Spleen (tissue), 11 donors: ENCODE data around the gene SMAD7. TPM values are rescaled to one million over a fixed set of nuclear protein-coding genes. Genes with fewer than 3 reads are reported as not detected.

Experiments used
- DNase-seq: peaks from one replicate; pipeline ENCODE4 v3.0.0-alpha.2; 2020
- H3K27ac ChIP-seq, 8 donors: fragments of 200-600 bp; sonication (generic) in 7 of 8; 1 replicate in 4 of 8; 2 replicates in 4 of 8; pipeline versions ENCODE4 v1.5.0 to v1.8.0; 2016 to 2021; ENCODE audit warnings: inconsistent platforms in 4 of 8, mild to moderate bottlenecking in 4 of 8, moderate library complexity in 1 of 8
- H3K27me3 ChIP-seq, 7 donors: fragments of 200-600 bp; sonication (generic) in 6 of 7; replicated peaks in 1 of 7; 1 replicate in 4 of 7; 2 replicates in 3 of 7; pipeline versions ENCODE4 v1.5.0 to v1.8.0; 2016 to 2021; ENCODE audit warnings: inconsistent platforms in 3 of 7, mild to moderate bottlenecking in 1 of 7
- H3K36me3 ChIP-seq, 6 donors: fragments of 200-600 bp; sonication (generic) in 5 of 6; 1 replicate in 4 of 6; 2 replicates in 2 of 6; pipeline versions ENCODE4 v1.5.0 to v1.8.0; 2016 to 2021; ENCODE audit warnings: inconsistent platforms in 2 of 6
- H3K4me1 ChIP-seq, 6 donors: fragments of 200-600 bp; sonication (generic) in 5 of 6; 1 replicate in 3 of 6; 2 replicates in 3 of 6; pipeline versions ENCODE4 v1.5.0 to v1.8.0; 2016 to 2021; ENCODE audit warnings: inconsistent platforms in 3 of 6
- H3K4me3 ChIP-seq, 8 donors: fragments of 200-600 bp; sonication (generic) in 7 of 8; 1 replicate in 4 of 8; 2 replicates in 4 of 8; pipeline versions ENCODE4 v1.5.0 to v1.8.0; 2016 to 2021; ENCODE audit warnings: inconsistent platforms in 4 of 8, mild to moderate bottlenecking in 4 of 8, moderate library complexity in 2 of 8
- H3K9me3 ChIP-seq, 8 donors: fragments of 200-600 bp; sonication (generic) in 7 of 8; 1 replicate in 4 of 8; 2 replicates in 4 of 8; pipeline versions ENCODE4 v1.5.0 to v1.8.0; 2016 to 2021; ENCODE audit warnings: inconsistent platforms in 4 of 8
- CTCF ChIP-seq, 11 experiments: fragments of 200-600 bp in 7 of 11; fragments of 450-650 bp in 4 of 11; sonication (generic) in 4 of 11; IDR thresholded peaks in 8 of 11; conservative IDR thresholded peaks in 3 of 11; 1 replicate in 7 of 11; 2 replicates in 4 of 11; pipeline versions ENCODE4 v1.4.0 to v1.8.0; 2016 to 2021; ENCODE audit warnings: antibody characterized with exemption in 11 of 11, inconsistent platforms in 4 of 11, mild to moderate bottlenecking in 1 of 11
- POLR2A ChIP-seq, 3 donors: fragments of 450-650 bp; IDR thresholded peaks; one replicate each; pipeline ENCODE4 v1.5.1; 2017; ENCODE audit warnings: antibody characterized with exemption in 3 of 3, mild to moderate bottlenecking in 1 of 3
- POLR2AphosphoS5 ChIP-seq, 3 donors: sonication (generic); formaldehyde crosslinking; IDR thresholded peaks; one replicate each; pipeline ENCODE4 v1.5.1; 2017; ENCODE audit warnings: antibody characterized with exemption in 3 of 3
- WGBS, 5 donors: extraction: QIAGEN DNeasy Blood & Tissue Kit in 3 of 5; methylation state at CpG; one replicate each; pipeline versions ENCODE4 v1.1.5 to v1.1.7; 2013 to 2018; 5-methylcytosine and 5-hydroxymethylcytosine counted together
- intact Hi-C: fragments of 100-400 bp; cut with DNase I; formaldehyde crosslinking; loops from one replicate; pipeline ENCODE4 v1.15.0; 2023; ENCODE audit warnings: low total_unique reads
- polyA plus RNA-seq, 3 donors: library from polyadenylated mRNA; stranded (reverse); fragments of 200-250 nt; gene quantifications; one replicate each; pipeline ENCODE4 v1.2.1, GENCODE V29; 2013
- total RNA-seq, 7 donors: library from RNA; depleted of rRNA in 3 of 7; stranded (reverse); fragments of >200 nt in 3 of 7; fragmentation: NEBNext Ultra II Directional in 4 of 7; extraction: Animal tissue kit (Norgen Biotek cat#: 25700) in 4 of 7; gene quantifications; one replicate each; pipeline versions ENCODE4 v1.1.0 to v1.2.1, GENCODE V29; 2016 to 2021
- donor health status: healthy with polysubstance abuse.
- donor health status: DM: no; HTN: no; CAD: no; lungs with moderate emphysema.
- donor health status: DM: no; HTN: no; CAD: no.
- donor health status: Bipolar disorder and iron deficiency.
- donor health status: healthy.
- donor health status: DM: no; HTN: no; CAD: no.
- donor health status: DM: yes; HTN: yes; CAD: no.

The SMAD7 gene
- total and polyA plus RNA-seq, 10 donors: 2.5 to 21.2 (median 15.2) TPM

- no peaks in the 10 kb centered on the region for H3K36me3 ChIP-seq
- H3K27me3 ChIP-seq: peaks cover 0 to 4% (median 0%) of the 10 kb centered on the region in 7 donors
- no peak overlapping the region for H3K27ac ChIP-seq
- no peak for TF ChIP-seq CTCF (IDR thresholded peaks at IDR 0.05 in 8 of 11, conservative IDR thresholded peaks at IDR 0.05 in 3 of 11)
- TF ChIP-seq POLR2AphosphoS5 (IDR thresholded peaks at IDR 0.05): no peak
- TF ChIP-seq POLR2A (IDR thresholded peaks at IDR 0.05): no peak
- peaks cover 0 to 18% (median 10%) of the 10 kb centered on the region in 8 donors for H3K9me3 ChIP-seq
- WGBS, 5 donors: 82 to 95% (median 90%) methylated on average over 1 of the region's 1 CpG
- intact Hi-C loops: no loop called here
- DNase-seq: no peak
- peaks cover 0 to 47% (median 18%) of the 10 kb centered on the region in 6 donors for H3K4me1 ChIP-seq
- H3K4me3 ChIP-seq: no peak overlapping the region
These were observed 50.3 kb downstream of the SMAD7 start for GRCh38 chr18:48900469-48900868.

- Histone ChIP-seq H3K27ac (no peak overlapping the region), H3K36me3 (no peaks in the 10 kb centered on the region), H3K9me3 (peaks cover 0 to 11% (median 6%) of the 10 kb centered on the region in 8 donors), H3K4me1 (peaks cover 0 to 47% (median 18%) of the 10 kb centered on the region in 6 donors), H3K27me3 (peaks cover 0 to 4% (median 0%) of the 10 kb centered on the region in 7 donors), H3K4me3 (no peak overlapping the region)
- no peak for DNase-seq
- WGBS, 5 donors: 70 to 87% (median 84%) methylated on average over 4 of the region's 4 CpGs
- TF ChIP-seq CTCF (IDR thresholded peaks at IDR 0.05 in 8 of 11, conservative IDR thresholded peaks at IDR 0.05 in 3 of 11): no peak
- intact Hi-C loops: no loop called here
These were observed 51.1 kb downstream of the SMAD7 start for GRCh38 chr18:48899558-48900174.

GRCh38 chr18:48898521-48898920 is 52.2 kb downstream of the SMAD7 start:
- 83 to 93% (median 89%) methylated on average over 4 of the region's 4 CpGs for WGBS, 5 donors
- H3K36me3 ChIP-seq: no peaks in the 10 kb centered on the region
- no peak for DNase-seq
- no peak overlapping the region for H3K27ac ChIP-seq
- peaks cover 0 to 4% (median 0%) of the 10 kb centered on the region in 7 donors for H3K27me3 ChIP-seq
- H3K9me3 ChIP-seq: peaks cover 0 to 5% (median 0%) of the 10 kb centered on the region in 8 donors
- intact Hi-C loops: no loop called here
- H3K4me3 ChIP-seq: no peak overlapping the region
- peaks cover 0 to 52% (median 18%) of the 10 kb centered on the region in 6 donors for H3K4me1 ChIP-seq
- TF ChIP-seq CTCF (IDR thresholded peaks at IDR 0.05 in 8 of 11, conservative IDR thresholded peaks at IDR 0.05 in 3 of 11) (no peak), POLR2A (IDR thresholded peaks at IDR 0.05) (no peak), POLR2AphosphoS5 (IDR thresholded peaks at IDR 0.05) (no peak)

GRCh38 chr18:48897531-48897930 is 53.2 kb downstream of the SMAD7 start:
- 86 to 92% (median 91%) methylated on average over 5 of the region's 5 CpGs for WGBS, 5 donors
- H3K36me3 ChIP-seq: no peaks in the 10 kb centered on the region
- intact Hi-C loops: no loop called here
- peak overlapping the region in 3 of 8 donors; percentile 55 to 71 (median 68) for H3K27ac ChIP-seq
- H3K9me3 ChIP-seq: peaks cover 0 to 5% (median 0%) of the 10 kb centered on the region in 8 donors
- DNase-seq: no peak
- peaks cover 0 to 4% (median 0%) of the 10 kb centered on the region in 7 donors for H3K27me3 ChIP-seq
- no peak for TF ChIP-seq POLR2AphosphoS5 (IDR thresholded peaks at IDR 0.05)
- TF ChIP-seq POLR2A (IDR thresholded peaks at IDR 0.05): no peak
- no peak for TF ChIP-seq CTCF (IDR thresholded peaks at IDR 0.05 in 8 of 11, conservative IDR thresholded peaks at IDR 0.05 in 3 of 11)
- H3K4me1 ChIP-seq: peaks cover 0 to 49% (median 18%) of the 10 kb centered on the region in 6 donors
- H3K4me3 ChIP-seq: no peak overlapping the region
